ENCODE results near the gene VPS4B. TPM values are rescaled to one million over a fixed set of nuclear protein-coding genes. Genes with fewer than 3 reads are reported as not detected.
A peak's percentile ranks its signal among the peaks of the same experiment; 100 is the strongest.

VPS4B gene
- total and polyA plus RNA-seq, 2 of the 8 experiments (the other 6 are each of a cell fraction or from before 2014, with no cell fraction given): 7.2 to 45.3 TPM

- no peak for TF ChIP-seq CBX8 (IDR thresholded peaks at IDR 0.05; ENCODE audit: borderline replicate concordance, low read depth, low read length)
- peak; percentile 48; the same call in 1 of the 2 replicates for TF ChIP-seq GTF2F1 (IDR thresholded peaks at IDR 0.05; ENCODE audit: borderline replicate concordance, low read depth, low read length)
- TF ChIP-seq BCL11A (IDR thresholded peaks at IDR 0.05; ENCODE audit: low read depth in 2 of 2, low read length in 2 of 2): no peak
- no peak for TF ChIP-seq BRCA1 (IDR thresholded peaks at IDR 0.05; ENCODE audit: low read depth, low read length)
- 0 out of 2 replicates have a peak, but pooled peaks have one; percentile 34 for TF ChIP-seq TEAD4 (IDR thresholded peaks at IDR 0.05; ENCODE audit: low read depth, low read length)
- TF ChIP-seq CBX5 (IDR thresholded peaks at IDR 0.05; ENCODE audit: low read depth, low read length): no peak
- 0 out of 2 replicates have a peak, but pooled peaks have one; percentile 39 for TF ChIP-seq POU5F1 (IDR thresholded peaks at IDR 0.05; ENCODE audit: low read depth, low read length)
- TF ChIP-seq CHD2 (IDR thresholded peaks at IDR 0.05; ENCODE audit: low read length): no peak
- TF ChIP-seq KDM4A (IDR thresholded peaks at IDR 0.05; ENCODE audit: low read depth, low read length, severe bottlenecking): peak; percentile 27
- TF ChIP-seq JUND (IDR thresholded peaks at IDR 0.05; ENCODE audit: low read length): no peak; the same call in 1 of the 2 replicates
- no peak for TF ChIP-seq NANOG (IDR thresholded peaks at IDR 0.05; ENCODE audit: insufficient read depth, low read depth, low read length, poor library complexity, severe bottlenecking)
- TF ChIP-seq KDM1A (IDR thresholded peaks at IDR 0.05; ENCODE audit: borderline replicate concordance, low read length): no peak
- TF ChIP-seq TBP (IDR thresholded peaks at IDR 0.05; ENCODE audit: low read depth, low read length): peak; percentile 77
- TF ChIP-seq, protein P1, sequence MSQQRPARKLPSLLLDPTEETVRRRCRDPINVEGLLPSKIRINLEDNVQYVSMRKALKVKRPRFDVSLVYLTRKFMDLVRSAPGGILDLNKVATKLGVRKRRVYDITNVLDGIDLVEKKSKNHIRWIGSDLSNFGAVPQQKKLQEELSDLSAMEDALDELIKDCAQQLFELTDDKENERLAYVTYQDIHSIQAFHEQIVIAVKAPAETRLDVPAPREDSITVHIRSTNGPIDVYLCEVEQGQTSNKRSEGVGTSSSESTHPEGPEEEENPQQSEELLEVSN (IDR thresholded peaks at IDR 0.05): 0 out of 2 replicates have a peak, but pooled peaks have one; percentile 40
- TF ChIP-seq RXRA (IDR thresholded peaks at IDR 0.05; ENCODE audit: insufficient read depth, low read depth, low read length): no peak
- peak; percentile 66; the same call in 1 of the 2 replicates for TF ChIP-seq RBBP5 (IDR thresholded peaks at IDR 0.05; ENCODE audit: borderline replicate concordance, low read depth, low read length)
- TF ChIP-seq JUN (IDR thresholded peaks at IDR 0.05; ENCODE audit: low read depth, low read length): no peak
- TF ChIP-seq CHD1 (IDR thresholded peaks at IDR 0.05; ENCODE audit: low read depth, low read length): no peak
- TF ChIP-seq SRF (IDR thresholded peaks at IDR 0.05; ENCODE audit: low read depth, low read length): peak; percentile 53
- peak; percentile 7; the same call in 1 of the 2 replicates for TF ChIP-seq GABPA (IDR thresholded peaks at IDR 0.05; ENCODE audit: borderline replicate concordance, insufficient read depth, low read length)
Observed at GRCh38 chr18:63367053-63367953, 55.0 kb downstream of the VPS4B start, which contains the start of gene KDSR (continued).

Data from H1 (cell line).